GM18861 (cell line): ENCODE data around the gene ROBO1.

ENCODE experiments used
- ATAC-seq: cut with Tn5 transposase; IDR thresholded peaks from one replicate; pipeline ENCODE4 v1.9.1; 2021; ENCODE audit not compliant: unreplicated experiment

Gene ROBO1

GRCh38 chr3:79478620-79479019 lies 289.2 kb downstream of the ROBO1 start:
- ATAC-seq, result no peak

- no peak for ATAC-seq
These were observed 290.6 kb downstream of the ROBO1 start for GRCh38 chr3:79477242-79477641.

GRCh38 chr3:79473993-79474392 lies 293.8 kb downstream of the ROBO1 start:
- no peak for ATAC-seq

- ATAC-seq, result no peak
These were observed 300.1 kb downstream of the ROBO1 start for GRCh38 chr3:79467721-79468120.

GRCh38 chr3:79461129-79461792 lies 306.5 kb downstream of the ROBO1 start:
- ATAC-seq, result no peak

- no peak for ATAC-seq
These were observed 314.2 kb downstream of the ROBO1 start for GRCh38 chr3:79453600-79453999.

DNA sequence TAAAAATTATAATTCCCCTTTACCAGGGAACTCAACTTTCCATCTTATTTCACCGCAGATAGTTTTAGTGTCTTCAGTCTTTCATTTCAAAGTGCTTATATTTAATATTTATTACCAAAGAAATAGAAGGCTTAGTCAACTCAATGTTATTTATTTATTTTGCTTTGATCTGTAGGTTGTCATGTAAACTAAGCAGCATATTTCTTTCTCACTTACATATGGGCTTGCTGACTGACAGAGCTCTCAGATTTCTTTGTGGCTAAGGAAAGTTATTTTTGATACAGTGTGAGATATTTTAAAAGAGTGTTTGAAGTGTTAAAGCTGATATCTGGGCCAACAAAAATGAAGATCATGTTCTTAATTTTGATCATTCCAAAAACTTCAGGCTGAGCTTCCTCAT lies 331.4 kb downstream of the ROBO1 start:
- no peak for ATAC-seq

DNA sequence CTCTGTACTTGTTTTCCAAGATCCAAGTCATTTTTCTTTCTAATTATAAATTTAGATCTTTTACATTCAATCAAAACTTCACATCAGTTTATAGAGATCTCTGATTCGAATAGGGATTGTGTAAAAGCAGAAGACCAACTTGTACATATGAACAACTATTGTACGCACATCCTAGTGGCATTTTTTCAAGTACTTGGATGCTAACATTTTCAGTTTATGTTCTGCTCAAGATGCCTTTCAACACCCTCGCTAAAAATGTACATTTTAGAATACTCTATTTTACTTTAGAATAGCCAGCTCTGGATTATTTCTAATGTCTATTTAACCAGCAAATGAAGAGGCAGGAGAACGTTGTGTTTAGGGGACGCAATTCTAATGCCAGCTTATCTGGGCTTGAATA lies 340.7 kb downstream of the ROBO1 start:
- no peak for ATAC-seq

DNA sequence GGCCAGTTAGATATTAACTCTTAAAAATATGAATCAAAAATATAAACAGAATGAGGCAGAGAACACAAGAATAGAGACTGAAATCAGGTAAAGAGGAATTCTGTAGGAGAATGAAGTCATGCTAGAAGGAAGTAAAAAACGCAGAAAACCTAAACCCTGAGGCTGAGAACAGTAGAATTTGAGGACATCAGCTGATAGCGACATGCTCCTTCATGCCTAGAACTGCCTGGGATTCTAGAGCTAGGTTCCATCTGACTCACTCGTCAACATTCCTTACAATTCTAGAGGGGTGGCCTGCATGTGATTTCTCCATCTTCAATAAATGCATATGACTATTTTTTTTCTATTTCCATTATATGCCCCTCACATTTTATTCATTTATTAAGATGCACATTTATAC lies 343.0 kb downstream of the ROBO1 start:
- no peak for ATAC-seq

DNA sequence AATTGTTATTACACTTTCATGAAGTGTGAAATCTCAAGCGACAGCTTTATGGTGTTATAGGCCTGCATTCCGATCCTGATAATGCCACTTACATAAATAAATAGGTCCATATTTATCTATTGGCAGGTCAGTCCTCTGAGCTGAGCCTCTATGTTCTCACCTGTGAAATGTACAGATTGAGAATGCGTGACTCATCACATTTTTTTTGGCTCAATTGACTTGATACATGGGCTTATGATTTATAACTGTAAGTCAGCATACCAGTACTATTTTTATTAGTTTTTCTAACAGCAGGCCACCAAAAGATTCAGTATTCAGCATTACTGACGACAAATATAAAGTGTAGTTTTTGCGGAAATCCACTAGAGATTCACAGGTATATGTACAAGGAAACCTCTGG lies 344.4 kb downstream of the ROBO1 start:
- ATAC-seq, result no peak

DNA sequence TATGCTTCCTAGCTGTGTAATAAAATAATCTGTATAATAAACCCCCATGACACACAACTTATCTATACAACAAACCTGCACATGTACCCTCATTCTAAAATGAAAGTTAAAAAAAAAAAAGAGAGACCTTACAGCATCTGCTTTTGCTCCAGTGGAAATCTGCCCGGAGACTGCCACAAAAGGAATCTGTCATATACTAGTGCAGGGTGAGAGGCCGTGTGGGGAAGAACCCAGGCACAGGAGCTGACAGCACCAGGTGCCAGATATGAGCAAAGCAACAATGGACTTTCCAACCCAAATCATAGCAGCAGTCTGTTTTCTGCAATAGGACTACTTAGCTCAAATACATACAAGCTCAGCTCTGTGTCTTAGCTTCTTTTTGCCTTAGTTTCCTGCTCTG lies 346.5 kb downstream of the ROBO1 start:
- ATAC-seq, result no peak

GRCh38 chr3:79418855-79419621 lies 348.8 kb downstream of the ROBO1 start:
- no peak for ATAC-seq

DNA sequence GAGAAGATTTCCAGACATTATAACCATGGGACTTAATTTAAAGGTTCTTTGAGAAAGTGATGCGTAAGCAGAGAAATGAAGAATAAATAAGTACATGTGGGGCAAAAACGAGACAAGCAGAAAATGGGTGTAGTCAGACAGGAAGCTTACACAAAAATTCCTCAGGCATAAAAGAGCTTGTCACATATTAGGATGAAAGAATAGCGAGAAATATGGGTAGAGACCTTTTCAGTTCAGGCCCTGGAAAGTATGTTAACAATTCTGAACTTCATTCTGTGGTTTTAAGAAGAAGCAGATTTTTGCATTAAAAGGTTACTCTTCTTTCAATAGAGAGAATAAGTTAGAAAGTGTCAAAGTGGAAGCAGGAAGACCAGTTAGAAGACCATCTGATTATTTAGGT lies 352.4 kb downstream of the ROBO1 start:
- no peak for ATAC-seq

DNA sequence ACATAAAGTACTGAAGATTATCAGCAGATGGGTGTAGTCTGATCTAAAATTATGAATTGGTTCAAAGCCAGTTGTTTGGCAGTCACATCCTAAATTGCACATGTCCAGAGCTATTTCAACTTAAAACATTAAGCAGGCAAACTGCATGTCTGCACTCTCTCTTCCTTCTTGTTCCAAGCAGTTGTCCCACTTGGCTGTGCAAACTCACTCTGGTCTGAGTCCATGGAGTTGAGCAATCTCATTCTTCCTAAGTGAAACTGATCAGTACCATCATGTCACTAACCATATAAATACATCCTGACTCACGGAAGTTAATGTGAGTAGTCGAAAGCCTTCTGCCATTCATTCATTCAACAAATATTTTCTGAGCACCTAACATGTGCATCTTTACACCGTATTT lies 353.0 kb downstream of the ROBO1 start:
- no peak for ATAC-seq

GRCh38 chr3:79414035-79414434 lies 353.8 kb downstream of the ROBO1 start:
- ATAC-seq, result no peak

DNA sequence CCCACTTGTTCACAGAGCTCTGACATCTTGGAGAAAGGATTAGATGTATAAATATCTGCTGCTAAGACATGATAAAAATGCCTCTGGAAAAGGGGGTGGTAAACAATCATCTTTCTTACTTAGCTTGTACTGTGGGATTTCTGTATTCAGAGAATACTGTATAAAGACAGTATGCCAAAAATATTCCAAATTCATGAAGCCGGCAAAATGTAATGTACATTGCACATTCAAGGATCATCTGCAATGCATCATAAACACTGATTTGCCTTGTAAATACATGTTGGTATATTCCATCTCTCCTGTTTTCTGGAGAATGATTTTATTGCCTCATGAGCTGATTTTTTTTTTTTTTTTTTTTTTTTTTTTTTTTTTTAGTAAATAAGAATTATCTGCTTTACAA lies 355.3 kb downstream of the ROBO1 start:
- no peak for ATAC-seq

- no peak for ATAC-seq
These were observed 357.2 kb downstream of the ROBO1 start for GRCh38 chr3:79410617-79411016.

DNA sequence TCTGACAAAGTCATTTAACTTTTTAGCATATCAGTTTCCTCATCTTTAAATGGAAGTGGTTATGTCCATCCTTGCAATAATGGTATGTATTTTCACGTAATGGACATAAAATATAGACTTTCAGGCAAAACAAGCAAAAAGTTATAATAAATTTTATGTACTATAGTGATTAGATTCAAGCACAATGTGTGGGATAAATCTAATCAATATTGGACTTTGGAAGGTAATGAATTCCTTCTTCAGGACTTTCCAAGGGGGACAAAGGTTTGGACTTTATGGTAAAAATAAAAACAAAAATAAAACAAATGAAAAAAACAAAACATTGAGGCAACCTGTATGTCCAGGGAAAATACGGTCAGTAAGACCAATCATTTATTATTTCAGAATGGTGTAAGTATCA lies 357.7 kb downstream of the ROBO1 start:
- ATAC-seq, result no peak

DNA sequence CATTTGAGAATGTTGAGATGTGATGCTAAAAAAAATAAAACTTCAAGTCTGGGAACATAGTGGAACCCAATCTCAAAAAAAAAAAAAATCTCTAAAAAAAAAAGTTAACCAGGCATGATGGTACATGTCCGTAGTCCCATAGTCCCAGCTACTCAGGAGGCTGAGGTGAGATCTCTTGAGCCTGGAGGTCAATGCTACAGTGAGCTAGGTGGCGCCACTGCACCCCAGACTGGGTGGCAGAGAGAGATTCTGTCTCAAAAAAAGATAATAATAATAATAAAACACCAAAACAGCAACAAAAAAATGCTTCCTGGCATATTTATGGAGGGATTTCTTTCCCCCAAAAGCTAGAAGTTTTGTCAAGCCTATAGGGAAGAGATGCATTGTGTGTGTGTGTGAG lies 361.6 kb downstream of the ROBO1 start:
- ATAC-seq, result no peak

DNA sequence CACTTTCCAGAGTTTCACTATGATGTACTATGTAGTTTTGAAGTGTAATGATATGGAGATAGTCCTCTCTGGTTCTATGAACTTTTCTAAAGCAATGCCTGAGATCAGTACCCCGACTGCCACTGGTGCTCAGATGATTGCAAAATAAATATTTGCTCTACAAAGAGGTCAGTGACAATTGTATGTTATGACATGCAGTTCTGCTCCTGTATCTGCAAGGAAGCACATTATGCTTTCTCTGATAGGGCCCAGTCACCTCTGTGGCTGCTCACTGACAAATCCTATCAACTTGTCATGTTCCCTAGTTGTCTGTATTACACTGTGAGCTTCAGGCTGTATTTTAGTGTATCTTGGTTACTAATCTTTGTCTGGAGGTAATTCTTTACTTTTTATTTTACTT lies 362.6 kb downstream of the ROBO1 start:
- no peak for ATAC-seq

DNA sequence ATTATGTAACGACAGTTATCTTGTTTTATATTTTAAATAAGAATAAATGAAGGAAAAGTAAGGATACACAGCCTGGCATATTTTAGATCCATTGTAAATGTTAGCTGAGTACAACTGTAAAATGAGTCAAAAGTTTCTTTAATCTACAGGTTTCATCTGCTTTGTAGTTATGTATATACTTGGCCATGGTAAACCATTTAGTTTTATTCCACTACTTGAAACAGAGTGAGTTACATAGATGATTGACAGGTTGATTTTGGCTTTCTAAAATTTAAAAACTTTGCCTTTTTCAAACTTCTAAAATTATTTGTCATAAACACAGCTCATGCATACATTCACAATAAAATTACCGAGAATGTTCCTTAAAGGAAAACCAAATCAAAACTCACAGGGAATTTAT lies 371.2 kb downstream of the ROBO1 start:
- ATAC-seq, result no peak

DNA sequence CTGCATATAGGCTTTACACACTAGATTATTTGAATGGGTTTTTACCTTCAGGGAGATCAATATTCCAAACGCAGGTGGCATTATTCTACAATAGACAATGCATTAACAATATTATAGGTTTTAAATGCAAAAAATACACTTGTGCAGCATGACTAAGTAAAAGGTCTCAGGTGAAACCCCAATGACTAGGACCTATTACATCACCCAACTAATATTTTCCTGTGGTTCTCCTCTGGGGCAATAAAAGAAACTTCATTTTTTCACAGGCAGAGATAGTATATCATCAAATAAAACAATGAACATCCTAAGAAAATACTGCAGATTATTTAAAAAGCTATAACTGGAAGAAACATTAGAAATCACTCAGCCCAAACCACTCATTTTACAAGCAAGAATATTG lies 375.3 kb downstream of the ROBO1 start:
- ATAC-seq, result no peak

- ATAC-seq, result no peak
These were observed 377.4 kb downstream of the ROBO1 start for GRCh38 chr3:79390352-79390751.
